ENCODE results near the gene SCAI.
"Not testable (repeated sequence)": the region's sequence is repeated elsewhere in the genome, so short reads cannot be mapped to it uniquely, and the experiment has no call there.

SCAI gene

GRCh38 chr9:125118696-125119095 lies 24.6 kb downstream of the SCAI start:
- not testable (repeated sequence) for H3K18ac ChIP-seq (ENCODE audit: low read length); H4K91ac ChIP-seq (ENCODE audit: low read depth, low read length); H3K27me3 ChIP-seq (ENCODE audit: insufficient read depth, low read length); H3K9ac ChIP-seq (ENCODE audit: low read length); H3K79me1 ChIP-seq (ENCODE audit: low read length); H2BK120ac ChIP-seq (ENCODE audit: insufficient read depth, low read length, poor library complexity); H2BK5ac ChIP-seq (ENCODE audit: low read depth, low read length, poor library complexity); H3K9me3 ChIP-seq (ENCODE audit: insufficient read depth, low read depth, low read length); H3K36me3 ChIP-seq (ENCODE audit: control insufficient read depth in 1 of 2, insufficient read depth in 2 of 2, low read length in 2 of 2); H3K79me2 ChIP-seq (ENCODE audit: control insufficient read depth, insufficient read depth, low read length, poor library complexity); H3K4me2 ChIP-seq (ENCODE audit: low read length); H2BK12ac ChIP-seq (ENCODE audit: low read length); H4K8ac ChIP-seq (ENCODE audit: low read depth, low read length); H3K4me1 ChIP-seq (ENCODE audit: control insufficient read depth in 1 of 2, insufficient read depth in 2 of 2, low read length in 2 of 2); H3K4ac ChIP-seq (ENCODE audit: low read depth, low read length); H2AK5ac ChIP-seq (ENCODE audit: low read length); DNase-seq; H3K27ac ChIP-seq (ENCODE audit: low read depth, low read length); H3K4me3 ChIP-seq (ENCODE audit: low read depth, low read length); H3K14ac ChIP-seq (ENCODE audit: low read length); H2AFZ ChIP-seq (ENCODE audit: insufficient read depth, low read length, poor library complexity); H3K23ac ChIP-seq (ENCODE audit: low read length); H4K12ac ChIP-seq (ENCODE audit: low read depth, low read length)
- no CpG with 5 or more reads among the region's 2 CpGs for WGBS (ENCODE audit: extremely low coverage, insufficient coverage, insufficient read length)

GRCh38 chr9:125114503-125114902 lies 28.8 kb downstream of the SCAI start:
- not testable (repeated sequence) for H2AFZ ChIP-seq (ENCODE audit: insufficient read depth, low read length, poor library complexity); H2AK5ac ChIP-seq (ENCODE audit: low read length); H3K4me2 ChIP-seq (ENCODE audit: low read length); H3K14ac ChIP-seq (ENCODE audit: low read length); H3K36me3 ChIP-seq (ENCODE audit: control insufficient read depth in 1 of 2, insufficient read depth in 2 of 2, low read length in 2 of 2); H3K79me2 ChIP-seq (ENCODE audit: control insufficient read depth, insufficient read depth, low read length, poor library complexity); H2BK5ac ChIP-seq (ENCODE audit: low read depth, low read length, poor library complexity); H4K12ac ChIP-seq (ENCODE audit: low read depth, low read length); H4K8ac ChIP-seq (ENCODE audit: low read depth, low read length); H3K23ac ChIP-seq (ENCODE audit: low read length); H3K4ac ChIP-seq (ENCODE audit: low read depth, low read length); H3K4me1 ChIP-seq (ENCODE audit: control insufficient read depth in 1 of 2, insufficient read depth in 2 of 2, low read length in 2 of 2); H3K4me3 ChIP-seq (ENCODE audit: low read depth, low read length); H3K27me3 ChIP-seq (ENCODE audit: insufficient read depth, low read length); H3K9ac ChIP-seq (ENCODE audit: low read length); H2BK12ac ChIP-seq (ENCODE audit: low read length); H3K79me1 ChIP-seq (ENCODE audit: low read length); DNase-seq; H2BK120ac ChIP-seq (ENCODE audit: insufficient read depth, low read length, poor library complexity); H3K9me3 ChIP-seq (ENCODE audit: insufficient read depth, low read depth, low read length); H4K91ac ChIP-seq (ENCODE audit: low read depth, low read length); H3K18ac ChIP-seq (ENCODE audit: low read length); H3K27ac ChIP-seq (ENCODE audit: low read depth, low read length)
- no CpG with 5 or more reads among the region's 4 CpGs for WGBS (ENCODE audit: extremely low coverage, insufficient coverage, insufficient read length)

DNA sequence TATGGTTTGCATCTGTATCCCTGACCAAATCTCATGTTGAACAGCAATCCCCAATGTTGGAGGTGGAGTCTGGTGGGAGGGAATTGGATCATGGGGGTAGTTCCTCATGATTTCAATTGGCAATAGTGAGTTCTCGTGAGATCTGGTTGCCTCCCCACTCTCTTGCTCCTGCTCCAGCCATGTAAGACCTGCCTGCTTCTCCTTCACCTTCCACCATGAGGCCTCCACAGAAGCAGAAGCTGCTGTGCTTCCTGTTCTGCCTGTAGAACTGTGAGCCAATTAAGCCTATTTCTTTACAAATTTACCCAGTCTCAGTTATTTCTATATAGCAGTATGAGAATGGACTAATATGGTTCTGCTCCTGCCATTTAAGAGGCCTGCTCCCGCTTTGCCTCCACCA lies 32.9 kb downstream of the SCAI start:
- H3K4me1 ChIP-seq (ENCODE audit: control insufficient read depth in 1 of 2, insufficient read depth in 2 of 2, low read length in 2 of 2): no peaks in the 10 kb centered on the region
- H4K12ac ChIP-seq (ENCODE audit: low read depth, low read length): no peak overlapping the region
- H3K79me2 ChIP-seq (ENCODE audit: control insufficient read depth, insufficient read depth, low read length, poor library complexity): no peaks in the 10 kb centered on the region
- H3K9ac ChIP-seq (ENCODE audit: low read length): no peak overlapping the region
- no peak overlapping the region for H2BK12ac ChIP-seq (ENCODE audit: low read length)
- no CpG with 5 or more reads among the region's 2 CpGs for WGBS (ENCODE audit: extremely low coverage, insufficient coverage, insufficient read length)
- H3K14ac ChIP-seq (ENCODE audit: low read length): no peak overlapping the region
- no peaks in the 10 kb centered on the region for H3K79me1 ChIP-seq (ENCODE audit: low read length)
- H3K36me3 ChIP-seq (ENCODE audit: control insufficient read depth in 1 of 2, insufficient read depth in 2 of 2, low read length in 2 of 2): peaks cover 0 to 4% of the 10 kb centered on the region in 2 experiments
- H3K27ac ChIP-seq (ENCODE audit: low read depth, low read length): no peak overlapping the region
- no peak overlapping the region for H2AK5ac ChIP-seq (ENCODE audit: low read length)
- no peak overlapping the region for H3K4me3 ChIP-seq (ENCODE audit: low read depth, low read length)
- no peak overlapping the region for H2BK120ac ChIP-seq (ENCODE audit: insufficient read depth, low read length, poor library complexity)
- no peak overlapping the region for H4K8ac ChIP-seq (ENCODE audit: low read depth, low read length)
- no peak overlapping the region for H2AFZ ChIP-seq (ENCODE audit: insufficient read depth, low read length, poor library complexity)
- H3K9me3 ChIP-seq (ENCODE audit: insufficient read depth, low read depth, low read length): no peaks in the 10 kb centered on the region
- H3K27me3 ChIP-seq (ENCODE audit: insufficient read depth, low read length): no peaks in the 10 kb centered on the region
- H3K23ac ChIP-seq (ENCODE audit: low read length): no peak overlapping the region
- H3K4ac ChIP-seq (ENCODE audit: low read depth, low read length): no peak overlapping the region
- no peak overlapping the region for H3K4me2 ChIP-seq (ENCODE audit: low read length)
- no peak overlapping the region for H4K91ac ChIP-seq (ENCODE audit: low read depth, low read length)
- H3K18ac ChIP-seq (ENCODE audit: low read length): no peak overlapping the region
- no peak for DNase-seq
- H2BK5ac ChIP-seq (ENCODE audit: low read depth, low read length, poor library complexity): no peak overlapping the region

GRCh38 chr9:125108541-125108940 lies 34.8 kb downstream of the SCAI start:
- H2AFZ ChIP-seq (ENCODE audit: insufficient read depth, low read length, poor library complexity); H3K79me1 ChIP-seq (ENCODE audit: low read length); H4K8ac ChIP-seq (ENCODE audit: low read depth, low read length); H2BK5ac ChIP-seq (ENCODE audit: low read depth, low read length, poor library complexity); H3K36me3 ChIP-seq (ENCODE audit: control insufficient read depth in 1 of 2, insufficient read depth in 2 of 2, low read length in 2 of 2); H3K27ac ChIP-seq (ENCODE audit: low read depth, low read length); H3K9ac ChIP-seq (ENCODE audit: low read length); H2BK120ac ChIP-seq (ENCODE audit: insufficient read depth, low read length, poor library complexity); H3K14ac ChIP-seq (ENCODE audit: low read length); H3K27me3 ChIP-seq (ENCODE audit: insufficient read depth, low read length); H2AK5ac ChIP-seq (ENCODE audit: low read length); H3K9me3 ChIP-seq (ENCODE audit: insufficient read depth, low read depth, low read length); H3K79me2 ChIP-seq (ENCODE audit: control insufficient read depth, insufficient read depth, low read length, poor library complexity); H3K4me1 ChIP-seq (ENCODE audit: control insufficient read depth in 1 of 2, insufficient read depth in 2 of 2, low read length in 2 of 2); DNase-seq; H3K4me3 ChIP-seq (ENCODE audit: low read depth, low read length); H3K4me2 ChIP-seq (ENCODE audit: low read length); H4K91ac ChIP-seq (ENCODE audit: low read depth, low read length); H3K18ac ChIP-seq (ENCODE audit: low read length); H3K4ac ChIP-seq (ENCODE audit: low read depth, low read length); H4K12ac ChIP-seq (ENCODE audit: low read depth, low read length); H2BK12ac ChIP-seq (ENCODE audit: low read length); H3K23ac ChIP-seq (ENCODE audit: low read length): not testable (repeated sequence)
- WGBS (ENCODE audit: extremely low coverage, insufficient coverage, insufficient read length): no CpG with 5 or more reads among the region's 33 CpGs

Data from trophoblast cell (in vitro differentiated cells and primary cell).